HEK293 (cell line): ENCODE data around the gene PTDSS2.

Experiments
- MZF1 ChIP-seq: fragments of 450-650 bp; formaldehyde crosslinking; IDR thresholded peaks from 2 replicates; pipeline ENCODE4 v1.5.1; 2017; ENCODE audit warnings: missing biosample characterization, missing genetic modification characterization, borderline replicate concordance
- PRDM2 ChIP-seq: fragments of 450-650 bp; formaldehyde crosslinking; IDR thresholded peaks from 2 replicates; pipeline ENCODE4 v1.5.1; 2016; ENCODE audit warnings: missing biosample characterization, missing genetic modification characterization, borderline replicate concordance
- REPIN1 ChIP-seq: fragments of 450-650 bp; formaldehyde crosslinking; IDR thresholded peaks from 2 replicates; pipeline ENCODE4 v1.5.1; 2017; ENCODE audit warnings: missing biosample characterization, missing genetic modification characterization, low read depth
- REST ChIP-seq: fragments of 450-650 bp; formaldehyde crosslinking; IDR thresholded peaks from 2 replicates; pipeline ENCODE4 v1.5.1; 2016; ENCODE audit warnings: missing biosample characterization, missing genetic modification characterization
- SCRT1 ChIP-seq: fragments of 450-650 bp; formaldehyde crosslinking; IDR thresholded peaks from 2 replicates; pipeline ENCODE4 v1.5.1; 2016; ENCODE audit warnings: missing biosample characterization, missing genetic modification characterization, borderline replicate concordance
- SP2 ChIP-seq: fragments of 450-650 bp; formaldehyde crosslinking; IDR thresholded peaks from 2 replicates; pipeline ENCODE4 v1.5.1; 2016; ENCODE audit warnings: missing biosample characterization, missing genetic modification characterization
- TCF7L2 ChIP-seq: IDR thresholded peaks from 2 replicates; pipeline ENCODE4 v1.6.1; 2011; ENCODE audit warnings: low read depth, mild to moderate bottlenecking, inconsistent platforms, low read length, moderate library complexity, borderline replicate concordance
- ZNF24 ChIP-seq: fragments of 450-650 bp; formaldehyde crosslinking; IDR thresholded peaks from 2 replicates; pipeline ENCODE4 v1.5.1; 2016; ENCODE audit warnings: missing biosample characterization, missing genetic modification characterization
- ZNF274 ChIP-seq, 2 experiments: fragments of 200-500 bp in 1 of 2; fragments of 450-650 bp in 1 of 2; sonication (Bioruptor generic) in 1 of 2; formaldehyde crosslinking in 1 of 2; IDR thresholded peaks; 2 replicates each; pipeline versions ENCODE4 v1.5.1 to v1.6.1; 2014 to 2016; ENCODE audit warnings: borderline replicate concordance in 1 of 2, inconsistent platforms in 1 of 2, low read length in 1 of 2, missing biosample characterization in 1 of 2, missing genetic modification characterization in 1 of 2
- ZNF398 ChIP-seq: fragments of 450-650 bp; formaldehyde crosslinking; IDR thresholded peaks from 2 replicates; pipeline ENCODE4 v1.5.1; 2017; ENCODE audit warnings: missing biosample characterization, missing genetic modification characterization
- ZNF555 ChIP-seq: fragments of 450-650 bp; formaldehyde crosslinking; conservative IDR thresholded peaks from 2 replicates; pipeline ENCODE4 v1.5.1; 2017; ENCODE audit warnings: missing biosample characterization, mild to moderate bottlenecking, missing genetic modification characterization, inconsistent platforms
- ZNF777 ChIP-seq: fragments of 450-650 bp; formaldehyde crosslinking; IDR thresholded peaks from 2 replicates; pipeline ENCODE4 v1.5.1; 2017; ENCODE audit warnings: missing biosample characterization, missing genetic modification characterization, borderline replicate concordance
- ZNF837 ChIP-seq: fragments of 450-650 bp; formaldehyde crosslinking; IDR thresholded peaks from 2 replicates; pipeline ENCODE4 v1.5.1; 2016; ENCODE audit warnings: missing biosample characterization, missing genetic modification characterization
- TF ChIP-seq, protein P1 (sequence below): fragments of 450-650 bp; formaldehyde crosslinking; IDR thresholded peaks from 2 replicates; pipeline ENCODE4 v1.5.1; 2016; ENCODE audit warnings: missing biosample characterization, missing genetic modification characterization

- TF ChIP-seq REPIN1 (tag by site-specific recombination) (no peak), ZNF777 (tag by site-specific recombination) (no peak), ZNF555 (tag by site-specific recombination) (no peak), PRDM2 (no peak), ZNF274 (IDR thresholded peaks at IDR 0.05; ENCODE audit: low read length) (no peak), ZNF274 (tag by site-specific recombination; IDR thresholded peaks at IDR 0.05; ENCODE audit: borderline replicate concordance) (no peak), SP2 (no peak), ZNF24 (tag by site-specific recombination) (no peak), MZF1 (no peak), TCF7L2 (no peak), ZNF837 (tag by site-specific recombination) (no peak), REST (tag by site-specific recombination) (no peak), ZNF398 (no peak), SCRT1 (tag by site-specific recombination) (no peak)
- TF ChIP-seq, protein P1, sequence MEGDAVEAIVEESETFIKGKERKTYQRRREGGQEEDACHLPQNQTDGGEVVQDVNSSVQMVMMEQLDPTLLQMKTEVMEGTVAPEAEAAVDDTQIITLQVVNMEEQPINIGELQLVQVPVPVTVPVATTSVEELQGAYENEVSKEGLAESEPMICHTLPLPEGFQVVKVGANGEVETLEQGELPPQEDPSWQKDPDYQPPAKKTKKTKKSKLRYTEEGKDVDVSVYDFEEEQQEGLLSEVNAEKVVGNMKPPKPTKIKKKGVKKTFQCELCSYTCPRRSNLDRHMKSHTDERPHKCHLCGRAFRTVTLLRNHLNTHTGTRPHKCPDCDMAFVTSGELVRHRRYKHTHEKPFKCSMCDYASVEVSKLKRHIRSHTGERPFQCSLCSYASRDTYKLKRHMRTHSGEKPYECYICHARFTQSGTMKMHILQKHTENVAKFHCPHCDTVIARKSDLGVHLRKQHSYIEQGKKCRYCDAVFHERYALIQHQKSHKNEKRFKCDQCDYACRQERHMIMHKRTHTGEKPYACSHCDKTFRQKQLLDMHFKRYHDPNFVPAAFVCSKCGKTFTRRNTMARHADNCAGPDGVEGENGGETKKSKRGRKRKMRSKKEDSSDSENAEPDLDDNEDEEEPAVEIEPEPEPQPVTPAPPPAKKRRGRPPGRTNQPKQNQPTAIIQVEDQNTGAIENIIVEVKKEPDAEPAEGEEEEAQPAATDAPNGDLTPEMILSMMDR: no peak
These were observed 7.4 kb upstream of the PTDSS2 start for GRCh38 chr11:442611-443081.
